ENCODE results near the gene ANO7.

ANO7 gene

GRCh38 chr2:241229563-241230401 lies 41.3 kb downstream of the ANO7 start:
- no peak for DNase-seq

GRCh38 chr2:241230435-241230834 lies 42.0 kb downstream of the ANO7 start:
- DNase-seq = no peak

DNA sequence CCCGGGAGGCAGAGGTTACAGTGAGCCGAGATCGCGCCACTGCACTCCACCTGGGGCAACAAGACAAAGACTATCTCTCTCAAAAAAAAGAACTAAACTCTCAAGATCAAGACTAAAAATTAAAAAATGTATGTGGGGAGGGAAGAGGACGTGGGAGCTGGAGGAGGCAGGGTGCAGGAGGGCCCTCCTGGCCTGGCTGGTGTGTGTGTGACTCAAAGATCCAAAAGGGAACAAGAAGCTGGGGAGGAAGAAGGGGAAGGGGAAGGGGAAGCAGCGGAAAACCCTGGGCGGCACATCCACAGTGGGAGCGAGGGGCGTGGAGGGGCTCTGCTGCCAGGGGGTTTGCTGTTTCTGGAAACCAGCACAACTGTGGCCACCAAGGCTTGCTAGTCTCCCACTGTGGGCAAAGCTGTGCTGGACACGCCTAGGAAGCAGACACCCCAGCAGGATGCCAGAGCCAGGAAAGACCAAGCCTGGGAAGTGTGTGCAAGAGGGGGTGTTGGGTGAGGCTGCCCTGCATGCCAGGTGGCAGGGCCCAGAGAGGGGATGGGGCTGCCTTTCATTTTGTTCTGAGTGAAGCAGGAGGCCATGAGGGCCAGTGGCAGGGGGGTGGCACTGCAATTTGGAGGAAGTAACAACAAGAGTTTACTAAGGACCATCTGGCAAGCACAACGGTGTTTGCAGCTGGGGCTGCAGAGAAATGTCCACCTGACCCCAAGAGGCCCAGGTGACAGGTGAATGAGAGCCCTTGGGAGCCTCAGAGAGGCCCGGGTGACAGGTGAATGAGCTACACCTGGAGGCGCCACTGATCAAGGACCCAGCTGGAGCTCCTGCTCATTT lies 44.5 kb downstream of the ANO7 start:
- DNase-seq = no peak

- no peak for DNase-seq
Measured at GRCh38 chr2:241234066-241234790, 45.8 kb downstream of the ANO7 start.

- DNase-seq = no peak
Measured at GRCh38 chr2:241234962-241235740, 46.7 kb downstream of the ANO7 start.

- no peak for DNase-seq
Measured at GRCh38 chr2:241235859-241236593, 47.5 kb downstream of the ANO7 start.

DNA sequence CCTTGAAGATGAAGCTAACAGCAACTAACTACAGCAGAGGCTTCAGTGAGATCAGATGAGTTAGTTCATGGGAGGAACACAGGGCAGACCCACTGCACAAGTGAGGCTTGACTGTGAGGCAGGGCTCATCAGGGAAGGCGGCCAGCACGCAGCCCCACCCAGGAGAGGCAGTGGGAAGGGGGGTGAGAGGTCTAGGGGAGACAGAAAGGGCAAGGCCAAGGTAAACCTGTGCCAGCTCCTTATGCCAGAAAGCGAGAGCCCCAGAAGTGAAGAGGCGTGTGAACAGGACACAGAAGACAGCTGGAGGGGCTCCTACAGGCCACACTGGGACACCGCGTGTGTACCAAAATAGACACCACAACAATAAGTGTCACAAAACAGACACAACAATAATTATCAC lies 48.6 kb downstream of the ANO7 start:
- DNase-seq = no peak

- no peak for DNase-seq
Measured at GRCh38 chr2:241237949-241238371, 49.5 kb downstream of the ANO7 start.

GRCh38 chr2:241238693-241239198 lies 50.3 kb downstream of the ANO7 start:
- DNase-seq = no peak

DNA sequence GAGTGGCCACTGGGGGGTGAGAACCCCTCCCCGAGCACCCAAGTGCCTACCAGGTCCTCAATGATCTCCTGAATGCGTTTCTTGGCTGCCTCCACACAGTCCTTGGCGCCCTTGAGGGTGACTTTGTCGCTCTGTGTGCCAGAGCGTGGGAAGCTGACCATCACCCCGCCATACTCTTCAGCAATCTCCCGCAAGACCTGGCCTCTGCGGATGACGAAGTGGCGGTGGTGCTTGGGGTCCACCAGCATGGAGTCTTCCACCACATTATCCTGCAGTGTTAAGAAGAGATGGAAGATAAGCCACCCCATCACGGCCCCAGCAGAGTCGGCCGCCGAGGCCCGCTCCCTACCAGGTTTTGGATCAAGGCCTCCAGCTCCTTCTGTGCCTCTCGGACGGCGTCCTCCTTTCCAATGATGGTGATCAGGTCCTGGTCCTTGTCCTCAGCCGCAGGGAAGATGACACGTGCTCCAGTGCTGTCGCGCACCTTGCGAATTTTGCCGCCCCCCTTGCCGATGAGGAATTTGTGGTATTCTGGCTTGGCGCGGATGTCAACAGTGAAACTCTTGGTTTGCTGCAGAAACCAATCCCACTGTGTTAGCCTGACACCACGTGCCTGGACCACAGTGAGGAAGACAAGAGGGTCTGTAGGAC lies 51.2 kb downstream of the ANO7 start:
- no peak for DNase-seq

DNA sequence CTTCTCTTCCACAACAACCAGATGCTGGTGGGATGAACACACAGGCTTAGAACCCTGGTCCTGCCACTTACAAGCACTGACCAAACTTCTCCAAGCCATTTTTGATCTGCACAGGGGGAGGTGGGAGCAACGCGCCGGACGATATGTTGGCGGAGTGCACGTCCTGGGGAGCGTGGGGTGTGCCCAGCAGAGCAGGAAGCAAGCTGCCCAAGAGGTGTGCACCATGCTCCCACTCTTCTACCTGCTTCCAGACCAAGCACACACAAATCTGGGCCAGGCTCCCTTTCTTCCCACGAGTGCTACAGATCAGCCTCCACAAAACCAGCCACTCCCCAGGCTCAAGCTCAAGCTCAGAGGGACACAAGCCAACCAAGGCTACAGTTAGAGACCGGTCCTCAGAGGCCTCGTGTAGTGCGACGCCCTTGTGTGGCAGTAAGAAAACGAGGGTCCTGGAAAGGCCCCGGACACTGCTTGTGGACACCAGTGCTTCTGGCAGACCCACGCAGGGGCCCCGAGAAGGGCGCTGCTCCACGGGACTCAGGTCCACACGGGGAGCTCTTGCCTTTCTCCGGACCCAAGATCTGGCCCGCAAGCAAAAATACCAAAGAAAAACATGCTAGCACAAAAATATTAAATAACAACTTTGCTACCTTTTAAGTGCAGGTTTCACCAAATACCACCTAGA lies 52.0 kb downstream of the ANO7 start:
- DNase-seq = no peak

- DNase-seq = no peak
Measured at GRCh38 chr2:241241669-241242068, 53.2 kb downstream of the ANO7 start.

DNA sequence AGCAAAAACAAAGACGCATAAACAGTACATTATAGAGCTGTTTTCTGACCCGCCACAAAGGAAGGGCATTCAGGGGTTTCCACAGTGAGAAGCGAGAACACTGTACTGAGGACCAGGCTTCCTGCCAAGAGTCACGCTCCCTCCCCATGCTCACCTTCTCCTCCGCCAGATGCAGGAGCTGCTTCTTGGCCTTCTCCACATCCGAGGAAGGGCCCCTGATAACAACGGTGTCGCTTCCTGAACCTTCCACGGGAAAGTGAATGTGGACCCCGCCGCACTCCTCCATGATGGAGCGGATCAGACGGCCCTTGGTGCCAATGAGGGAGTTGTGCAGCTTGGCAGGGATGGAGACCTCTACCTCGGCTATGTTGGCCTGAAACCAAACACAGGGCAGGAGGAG lies 53.8 kb downstream of the ANO7 start:
- DNase-seq = no peak

DNA sequence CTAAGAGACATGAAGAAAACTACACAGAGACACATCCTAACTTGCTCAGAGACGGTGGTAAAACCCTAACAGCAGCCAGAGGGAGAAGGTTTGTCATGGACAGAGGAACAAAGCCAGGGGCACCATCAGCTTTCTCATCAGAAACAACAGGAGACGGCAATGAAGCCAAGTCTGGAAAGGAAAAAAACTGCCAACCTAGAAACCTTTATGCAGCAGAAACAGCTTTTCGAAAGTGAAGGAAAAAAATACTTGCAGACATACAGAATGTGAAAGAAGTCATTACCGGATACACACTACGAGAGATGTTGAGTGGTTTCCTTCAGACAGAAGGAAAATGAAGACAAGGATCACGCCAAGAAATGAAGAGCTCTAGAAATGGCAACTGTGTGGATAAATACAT lies 55.9 kb downstream of the ANO7 start:
- DNase-seq = no peak

DNA sequence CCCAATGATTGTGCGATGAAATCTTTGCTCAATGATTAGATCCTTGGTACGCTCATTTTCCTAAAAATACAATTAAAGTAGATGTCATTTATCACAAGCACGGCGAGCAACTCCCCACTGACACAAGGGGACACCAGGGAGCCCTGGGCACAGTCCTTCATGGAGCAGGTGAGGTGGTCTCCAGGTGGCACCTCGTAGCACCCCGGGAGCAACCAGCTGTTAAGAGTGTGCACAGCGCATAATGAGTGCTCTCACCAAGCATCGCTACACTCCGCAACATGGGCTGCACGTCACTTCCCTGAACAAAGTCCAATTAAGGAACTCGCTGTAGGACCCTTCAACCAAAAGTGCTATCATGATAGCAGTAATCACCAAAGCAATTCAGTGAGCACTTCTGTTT lies 59.8 kb downstream of the ANO7 start:
- DNase-seq = no peak

DNA sequence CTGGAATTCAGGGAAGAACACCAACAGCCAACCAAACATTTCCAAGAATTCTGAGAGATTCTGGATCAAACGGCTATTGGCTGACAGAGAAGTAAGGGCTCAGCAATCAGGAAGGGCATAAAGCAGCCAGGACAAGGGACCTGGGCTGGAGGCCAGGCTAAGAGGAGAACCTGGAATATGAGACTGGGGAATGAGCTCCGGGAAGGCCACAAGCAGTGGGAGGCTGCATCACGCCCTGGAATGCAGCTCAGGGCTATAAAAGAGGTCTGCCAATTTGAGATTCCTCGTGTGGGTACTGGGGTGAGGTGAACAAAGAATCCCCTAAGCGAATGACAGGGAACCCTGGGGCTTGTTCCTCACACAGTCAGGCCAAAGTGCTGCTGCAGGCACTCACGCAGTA lies 60.4 kb downstream of the ANO7 start:
- no peak for DNase-seq

DNA sequence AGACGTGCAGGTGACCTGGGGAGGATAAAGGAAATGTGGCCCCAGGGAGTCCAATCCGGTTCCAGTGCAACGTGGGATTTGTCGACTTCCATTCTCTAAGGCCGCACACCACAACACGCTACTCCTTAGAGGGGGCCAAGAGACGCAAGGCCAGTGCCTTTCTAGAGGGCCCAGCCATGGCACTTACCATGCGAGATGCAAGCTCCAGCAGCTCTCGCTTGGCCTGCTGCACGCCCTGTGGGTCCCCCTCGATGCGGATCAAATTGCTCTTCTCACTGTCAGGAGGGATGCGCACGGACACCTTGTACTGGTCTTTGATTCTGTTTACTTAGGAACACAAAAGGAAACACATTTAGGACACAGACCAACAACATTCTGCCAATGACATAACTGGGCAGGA lies 61.2 kb downstream of the ANO7 start:
- no peak for DNase-seq

DNA sequence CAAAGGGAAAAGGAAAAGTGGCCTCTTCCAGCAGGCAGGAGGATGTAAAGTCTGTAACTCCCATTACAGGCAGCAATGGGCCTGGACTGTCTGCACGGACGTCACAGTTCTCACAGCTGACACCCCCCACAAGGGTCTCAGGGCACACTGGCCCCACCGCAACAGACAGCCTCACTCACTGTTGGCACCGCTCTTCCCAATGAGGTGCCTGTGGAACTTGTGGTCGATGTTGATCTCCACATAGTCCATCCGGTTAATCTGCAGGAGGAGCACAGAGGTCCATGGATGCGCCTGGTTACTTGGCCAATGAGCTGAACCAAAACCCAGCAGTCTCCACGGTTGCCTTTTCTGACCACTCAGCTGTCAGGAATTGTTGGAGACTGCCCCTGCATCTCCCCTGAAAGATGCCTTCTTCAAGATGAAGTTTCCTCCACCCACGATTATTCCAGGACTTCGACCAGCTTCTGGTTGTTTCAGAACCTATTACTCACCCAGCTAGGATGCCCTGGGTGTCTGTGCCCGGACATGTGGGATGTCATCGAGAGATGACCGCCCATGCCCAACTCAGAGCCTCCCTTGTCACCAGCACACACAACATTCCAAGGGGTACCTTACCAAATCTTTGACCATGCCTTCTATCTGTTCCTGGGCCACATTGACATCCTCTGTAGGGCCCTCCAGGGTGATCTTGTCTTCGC lies 64.5 kb downstream of the ANO7 start:
- DNase-seq = no peak

GRCh38 chr2:241254904-241255351 lies 66.5 kb downstream of the ANO7 start:
- DNase-seq = no peak

Measured in NCI-H1436 treated with DMSO at 0.1 percent for 48 hours (cell line).